ENCODE measurements around the gene MLKL. TPM values are rescaled to one million over a fixed set of nuclear protein-coding genes. Genes with fewer than 3 reads are reported as not detected.
A peak's percentile ranks its signal among the peaks of the same experiment; 100 is the strongest.
"Not testable (repeated sequence)": the region's sequence is repeated elsewhere in the genome, so short reads cannot be mapped to it uniquely, and the experiment has no call there.

The MLKL gene
- polyA plus RNA-seq, 12 donors, result 1.9 to 12.0 (median 2.7) TPM; not detected in 1

GRCh38 chr16:74732707-74733350 is 32.2 kb upstream of the MLKL start:
- DNase-seq, result no peak

- DNase-seq, result no peak
Measured at GRCh38 chr16:74731853-74732477, 31.3 kb upstream of the MLKL start.

- DNase-seq, result no peak
Measured at GRCh38 chr16:74729783-74730683, 29.4 kb upstream of the MLKL start.

GRCh38 chr16:74727903-74728302 is 27.2 kb upstream of the MLKL start:
- DNase-seq, result no peak

GRCh38 chr16:74726716-74727115 is 26.1 kb upstream of the MLKL start:
- DNase-seq, result no peak

GRCh38 chr16:74725651-74726455 is 25.2 kb upstream of the MLKL start:
- DNase-seq, result no peak

- DNase-seq, result no peak
Measured at GRCh38 chr16:74724820-74725549, 24.3 kb upstream of the MLKL start.

- no peak for DNase-seq
Measured at GRCh38 chr16:74723256-74723655, 22.6 kb upstream of the MLKL start.

GRCh38 chr16:74722156-74722555 is 21.5 kb upstream of the MLKL start:
- DNase-seq, result not testable (repeated sequence)

GRCh38 chr16:74721716-74722115 is 21.1 kb upstream of the MLKL start:
- DNase-seq, result no peak

GRCh38 chr16:74720579-74720978 is 19.9 kb upstream of the MLKL start:
- DNase-seq, result no peak

- DNase-seq, result no peak
Measured at GRCh38 chr16:74718741-74719610, 18.3 kb upstream of the MLKL start.

- no peak for DNase-seq
Measured at GRCh38 chr16:74718140-74718539, 17.5 kb upstream of the MLKL start.

GRCh38 chr16:74717367-74717766 is 16.7 kb upstream of the MLKL start:
- no peak for DNase-seq

- no peak for DNase-seq
Measured at GRCh38 chr16:74716355-74716754, 15.7 kb upstream of the MLKL start.

- DNase-seq, result no peak
Measured at GRCh38 chr16:74713876-74714275, 13.2 kb upstream of the MLKL start.

GRCh38 chr16:74713325-74713724 is 12.7 kb upstream of the MLKL start:
- DNase-seq, result no peak

- DNase-seq, result no peak
Measured at GRCh38 chr16:74711938-74712337, 11.3 kb upstream of the MLKL start.

GRCh38 chr16:74710401-74710800 is 9.7 kb upstream of the MLKL start:
- DNase-seq, result no peak

- peak; percentile 74 for DNase-seq
Measured at GRCh38 chr16:74709441-74709877, 8.8 kb upstream of the MLKL start.
